ENCODE results near the gene HLCS. TPM values are rescaled to one million over a fixed set of nuclear protein-coding genes. Genes with fewer than 3 reads are reported as not detected.

Gene HLCS
- polyA plus RNA-seq, 1 of the 3 experiments (the other 2 are of a cell fraction) = 13.0 TPM

DNA sequence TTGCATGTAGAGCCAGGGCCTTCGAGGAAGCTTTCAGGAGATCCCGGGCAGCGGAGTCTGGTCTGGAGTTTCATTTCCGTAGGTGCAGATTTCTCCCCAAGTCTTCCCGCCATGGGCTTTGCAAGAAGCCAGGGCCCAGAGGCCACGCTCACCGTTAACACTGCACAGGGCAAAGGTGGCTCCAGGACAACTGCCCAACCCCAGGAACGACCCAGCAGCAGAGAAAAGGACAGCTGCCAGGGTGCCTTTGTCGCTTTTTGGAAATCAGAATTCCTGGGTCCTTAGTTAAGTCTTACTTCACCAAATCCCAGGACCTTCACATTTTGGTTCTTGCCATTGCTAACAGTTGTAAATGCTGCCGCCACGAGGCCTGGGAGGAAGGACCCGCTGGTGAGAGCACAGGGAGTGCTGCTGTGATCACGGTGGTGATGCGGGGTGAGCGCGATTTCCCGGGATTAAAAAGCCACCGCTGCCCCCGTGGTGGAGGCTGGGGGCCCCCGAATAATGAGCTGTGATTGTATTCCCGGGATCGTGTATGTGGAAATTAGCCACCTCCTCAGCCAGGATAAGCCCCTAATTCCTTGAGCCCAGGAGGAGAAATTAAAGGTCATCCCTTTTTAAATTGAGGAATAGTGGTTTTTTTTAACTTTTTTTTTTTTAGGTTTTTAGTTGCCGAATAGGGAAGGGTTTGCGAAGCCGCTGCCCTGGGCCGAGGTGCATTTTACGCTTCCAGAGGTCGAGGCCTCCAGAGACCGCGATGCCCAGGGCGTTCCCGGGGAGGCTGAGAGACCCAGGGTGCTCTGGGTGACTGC, 259.3 kb downstream of the HLCS start:
- Histone ChIP-seq H3K4me1 (ENCODE audit: control insufficient read depth in 1 of 2, insufficient read depth in 2 of 2, low read depth in 1 of 2, low read length in 1 of 2) (no peaks in the 10 kb centered on the region; a peak in 1 of 4 replicates), H3K4me2 (no peak overlapping the region), H2AFZ (ENCODE audit: low read depth) (no peak overlapping the region), H3K4me3 (ENCODE audit: low read depth in 2 of 2, low read length in 1 of 2) (no peak overlapping the region), H3K9me2 (no peaks in the 10 kb centered on the region), H3K27ac (ENCODE audit: low read depth in 2 of 2, low read length in 1 of 2) (no peak overlapping the region), H4K20me1 (ENCODE audit: insufficient read depth) (peaks cover 12% of the 10 kb centered on the region; the same call in 1 of the 2 replicates), H3F3A (replicated peaks; ENCODE audit: insufficient read depth) (no peaks in the 10 kb centered on the region), H3K36me3 (replicated peaks in 1 of 2; ENCODE audit: control insufficient read depth in 1 of 2, insufficient read depth in 2 of 2, low read length in 1 of 2) (no peaks in the 10 kb centered on the region), H3K9me3 (no peaks in the 10 kb centered on the region), H3K79me2 (ENCODE audit: insufficient read depth) (no peaks in the 10 kb centered on the region), H3K9ac (no peak overlapping the region), H3K27me3 (ENCODE audit: insufficient read depth) (peaks cover 97% of the 10 kb centered on the region)
- CTCF ChIA-PET = interaction anchor here (1.8 to 2.0 kb wide), 2 partner anchors 15 to 204 kb away, joined by 3 to 7 read pairs; no protein-coding TSS in a partner anchor
- POLR2A ChIA-PET = no interaction called here
- peak; percentile 57 for DNase-seq
- 12% methylated on average over 27 of the region's 32 CpGs for WGBS (ENCODE audit: low lambda C conversion rate)
- TF ChIP-seq MXI1 (IDR thresholded peaks at IDR 0.05; ENCODE audit: low read depth, low read length) (no peak), POLR2AphosphoS5 (IDR thresholded peaks at IDR 0.05; ENCODE audit: low read depth, low read length) (no peak), RXRA (IDR thresholded peaks at IDR 0.05; ENCODE audit: borderline replicate concordance, low read depth) (no peak), TEAD4 (IDR thresholded peaks at IDR 0.05; ENCODE audit: borderline replicate concordance, insufficient read depth) (no peak), GATA2 (CRISPR knock-in tag; IDR thresholded peaks at IDR 0.05) (no peak), EP300 (IDR thresholded peaks at IDR 0.05; ENCODE audit: borderline replicate concordance in 1 of 2, low read depth in 1 of 2, low read length in 1 of 2) (no peak), NRF1 (IDR thresholded peaks at IDR 0.05; ENCODE audit: low read depth, low read length) (no peak), NFIC (IDR thresholded peaks at IDR 0.05; ENCODE audit: borderline replicate concordance) (no peak), RCOR1 (IDR thresholded peaks at IDR 0.05; ENCODE audit: low read length) (no peak), YY1 (IDR thresholded peaks at IDR 0.05; ENCODE audit: low read depth) (no peak), GABPA (IDR thresholded peaks at IDR 0.05; ENCODE audit: low read depth) (0 out of 2 replicates have a peak, but pooled peaks have one; percentile 11), FOXJ3 (CRISPR knock-in tag; IDR thresholded peaks at IDR 0.05) (no peak), SMC3 (IDR thresholded peaks at IDR 0.05; ENCODE audit: low read depth, low read length) (no peak)
- TF ChIP-seq, protein P1, sequence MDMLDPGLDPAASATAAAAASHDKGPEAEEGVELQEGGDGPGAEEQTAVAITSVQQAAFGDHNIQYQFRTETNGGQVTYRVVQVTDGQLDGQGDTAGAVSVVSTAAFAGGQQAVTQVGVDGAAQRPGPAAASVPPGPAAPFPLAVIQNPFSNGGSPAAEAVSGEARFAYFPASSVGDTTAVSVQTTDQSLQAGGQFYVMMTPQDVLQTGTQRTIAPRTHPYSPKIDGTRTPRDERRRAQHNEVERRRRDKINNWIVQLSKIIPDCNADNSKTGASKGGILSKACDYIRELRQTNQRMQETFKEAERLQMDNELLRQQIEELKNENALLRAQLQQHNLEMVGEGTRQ (IDR thresholded peaks at IDR 0.05; ENCODE audit: borderline replicate concordance, low read depth, low read length) = no peak
- TF ChIP-seq, protein P2, sequence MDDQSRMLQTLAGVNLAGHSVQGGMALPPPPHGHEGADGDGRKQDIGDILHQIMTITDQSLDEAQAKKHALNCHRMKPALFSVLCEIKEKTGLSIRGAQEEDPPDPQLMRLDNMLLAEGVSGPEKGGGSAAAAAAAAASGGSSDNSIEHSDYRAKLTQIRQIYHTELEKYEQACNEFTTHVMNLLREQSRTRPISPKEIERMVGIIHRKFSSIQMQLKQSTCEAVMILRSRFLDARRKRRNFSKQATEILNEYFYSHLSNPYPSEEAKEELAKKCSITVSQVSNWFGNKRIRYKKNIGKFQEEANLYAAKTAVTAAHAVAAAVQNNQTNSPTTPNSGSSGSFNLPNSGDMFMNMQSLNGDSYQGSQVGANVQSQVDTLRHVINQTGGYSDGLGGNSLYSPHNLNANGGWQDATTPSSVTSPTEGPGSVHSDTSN (IDR thresholded peaks at IDR 0.05) = no peak
- TF ChIP-seq, protein P3, sequence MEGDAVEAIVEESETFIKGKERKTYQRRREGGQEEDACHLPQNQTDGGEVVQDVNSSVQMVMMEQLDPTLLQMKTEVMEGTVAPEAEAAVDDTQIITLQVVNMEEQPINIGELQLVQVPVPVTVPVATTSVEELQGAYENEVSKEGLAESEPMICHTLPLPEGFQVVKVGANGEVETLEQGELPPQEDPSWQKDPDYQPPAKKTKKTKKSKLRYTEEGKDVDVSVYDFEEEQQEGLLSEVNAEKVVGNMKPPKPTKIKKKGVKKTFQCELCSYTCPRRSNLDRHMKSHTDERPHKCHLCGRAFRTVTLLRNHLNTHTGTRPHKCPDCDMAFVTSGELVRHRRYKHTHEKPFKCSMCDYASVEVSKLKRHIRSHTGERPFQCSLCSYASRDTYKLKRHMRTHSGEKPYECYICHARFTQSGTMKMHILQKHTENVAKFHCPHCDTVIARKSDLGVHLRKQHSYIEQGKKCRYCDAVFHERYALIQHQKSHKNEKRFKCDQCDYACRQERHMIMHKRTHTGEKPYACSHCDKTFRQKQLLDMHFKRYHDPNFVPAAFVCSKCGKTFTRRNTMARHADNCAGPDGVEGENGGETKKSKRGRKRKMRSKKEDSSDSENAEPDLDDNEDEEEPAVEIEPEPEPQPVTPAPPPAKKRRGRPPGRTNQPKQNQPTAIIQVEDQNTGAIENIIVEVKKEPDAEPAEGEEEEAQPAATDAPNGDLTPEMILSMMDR (IDR thresholded peaks at IDR 0.05) = peak; percentile 22; the same call in 1 of the 2 replicates
- TF ChIP-seq, protein P4, sequence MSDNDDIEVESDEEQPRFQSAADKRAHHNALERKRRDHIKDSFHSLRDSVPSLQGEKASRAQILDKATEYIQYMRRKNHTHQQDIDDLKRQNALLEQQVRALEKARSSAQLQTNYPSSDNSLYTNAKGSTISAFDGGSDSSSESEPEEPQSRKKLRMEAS (IDR thresholded peaks at IDR 0.05; ENCODE audit: low read depth) = no peak
- TF ChIP-seq, protein P5, sequence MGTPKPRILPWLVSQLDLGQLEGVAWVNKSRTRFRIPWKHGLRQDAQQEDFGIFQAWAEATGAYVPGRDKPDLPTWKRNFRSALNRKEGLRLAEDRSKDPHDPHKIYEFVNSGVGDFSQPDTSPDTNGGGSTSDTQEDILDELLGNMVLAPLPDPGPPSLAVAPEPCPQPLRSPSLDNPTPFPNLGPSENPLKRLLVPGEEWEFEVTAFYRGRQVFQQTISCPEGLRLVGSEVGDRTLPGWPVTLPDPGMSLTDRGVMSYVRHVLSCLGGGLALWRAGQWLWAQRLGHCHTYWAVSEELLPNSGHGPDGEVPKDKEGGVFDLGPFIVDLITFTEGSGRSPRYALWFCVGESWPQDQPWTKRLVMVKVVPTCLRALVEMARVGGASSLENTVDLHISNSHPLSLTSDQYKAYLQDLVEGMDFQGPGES (IDR thresholded peaks at IDR 0.05; ENCODE audit: low read depth, low read length) = no peak
- TF ChIP-seq, protein P6, sequence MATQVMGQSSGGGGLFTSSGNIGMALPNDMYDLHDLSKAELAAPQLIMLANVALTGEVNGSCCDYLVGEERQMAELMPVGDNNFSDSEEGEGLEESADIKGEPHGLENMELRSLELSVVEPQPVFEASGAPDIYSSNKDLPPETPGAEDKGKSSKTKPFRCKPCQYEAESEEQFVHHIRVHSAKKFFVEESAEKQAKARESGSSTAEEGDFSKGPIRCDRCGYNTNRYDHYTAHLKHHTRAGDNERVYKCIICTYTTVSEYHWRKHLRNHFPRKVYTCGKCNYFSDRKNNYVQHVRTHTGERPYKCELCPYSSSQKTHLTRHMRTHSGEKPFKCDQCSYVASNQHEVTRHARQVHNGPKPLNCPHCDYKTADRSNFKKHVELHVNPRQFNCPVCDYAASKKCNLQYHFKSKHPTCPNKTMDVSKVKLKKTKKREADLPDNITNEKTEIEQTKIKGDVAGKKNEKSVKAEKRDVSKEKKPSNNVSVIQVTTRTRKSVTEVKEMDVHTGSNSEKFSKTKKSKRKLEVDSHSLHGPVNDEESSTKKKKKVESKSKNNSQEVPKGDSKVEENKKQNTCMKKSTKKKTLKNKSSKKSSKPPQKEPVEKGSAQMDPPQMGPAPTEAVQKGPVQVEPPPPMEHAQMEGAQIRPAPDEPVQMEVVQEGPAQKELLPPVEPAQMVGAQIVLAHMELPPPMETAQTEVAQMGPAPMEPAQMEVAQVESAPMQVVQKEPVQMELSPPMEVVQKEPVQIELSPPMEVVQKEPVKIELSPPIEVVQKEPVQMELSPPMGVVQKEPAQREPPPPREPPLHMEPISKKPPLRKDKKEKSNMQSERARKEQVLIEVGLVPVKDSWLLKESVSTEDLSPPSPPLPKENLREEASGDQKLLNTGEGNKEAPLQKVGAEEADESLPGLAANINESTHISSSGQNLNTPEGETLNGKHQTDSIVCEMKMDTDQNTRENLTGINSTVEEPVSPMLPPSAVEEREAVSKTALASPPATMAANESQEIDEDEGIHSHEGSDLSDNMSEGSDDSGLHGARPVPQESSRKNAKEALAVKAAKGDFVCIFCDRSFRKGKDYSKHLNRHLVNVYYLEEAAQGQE (IDR thresholded peaks at IDR 0.05; ENCODE audit: low read depth, low read length) = no peak
- TF ChIP-seq, protein P7, sequence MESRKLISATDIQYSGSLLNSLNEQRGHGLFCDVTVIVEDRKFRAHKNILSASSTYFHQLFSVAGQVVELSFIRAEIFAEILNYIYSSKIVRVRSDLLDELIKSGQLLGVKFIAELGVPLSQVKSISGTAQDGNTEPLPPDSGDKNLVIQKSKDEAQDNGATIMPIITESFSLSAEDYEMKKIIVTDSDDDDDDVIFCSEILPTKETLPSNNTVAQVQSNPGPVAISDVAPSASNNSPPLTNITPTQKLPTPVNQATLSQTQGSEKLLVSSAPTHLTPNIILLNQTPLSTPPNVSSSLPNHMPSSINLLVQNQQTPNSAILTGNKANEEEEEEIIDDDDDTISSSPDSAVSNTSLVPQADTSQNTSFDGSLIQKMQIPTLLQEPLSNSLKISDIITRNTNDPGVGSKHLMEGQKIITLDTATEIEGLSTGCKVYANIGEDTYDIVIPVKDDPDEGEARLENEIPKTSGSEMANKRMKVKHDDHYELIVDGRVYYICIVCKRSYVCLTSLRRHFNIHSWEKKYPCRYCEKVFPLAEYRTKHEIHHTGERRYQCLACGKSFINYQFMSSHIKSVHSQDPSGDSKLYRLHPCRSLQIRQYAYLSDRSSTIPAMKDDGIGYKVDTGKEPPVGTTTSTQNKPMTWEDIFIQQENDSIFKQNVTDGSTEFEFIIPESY (IDR thresholded peaks at IDR 0.05; ENCODE audit: borderline replicate concordance, low read depth) = no peak
